GM12878 (cell line): ENCODE measurements around the gene ZNF771. TPM values are rescaled to one million over a fixed set of nuclear protein-coding genes. Genes with fewer than 3 reads are reported as not detected.

Source experiments
- ATAC-seq: fragments of 200-7000 bp; cut with Tn5 transposase; 3 replicates; pipeline ENCODE4 v1.9.1; 2020; ENCODE audit warnings: mild to moderate bottlenecking, moderate library complexity
- BruUV-seq: library from RNA; stranded (reverse); fragments of 400-500 nt; replicated peaks from 2 replicates; lab custom pipeline; 2021; lab: Mats Ljungman, UMichigan
- CTCF ChIA-PET: fragments of 300-600 bp; sonication (Branson Sonifier 250); formaldehyde crosslinking; extraction: SDS; loops from one replicate; lab custom pipeline; 2021; ENCODE audit warnings: inconsistent platforms; lab: Yijun Ruan, JAX
- POLR2A ChIA-PET: fragments of 350-600 bp; formaldehyde crosslinking; extraction: SDS; loops from one replicate; lab custom pipeline; 2021; ENCODE audit warnings: inconsistent platforms; lab: Charles Lee
- RAD21 ChIA-PET: fragments of 300-600 bp; sonication (Branson Sonifier 250); formaldehyde crosslinking; loops from one replicate; lab custom pipeline; 2023; ENCODE audit warnings: antibody characterized with exemption; ENCODE audit not compliant: unreplicated experiment; lab: Charles Lee
- SMC1A ChIA-PET: fragments of 300-600 bp; sonication (Branson Sonifier 250); formaldehyde crosslinking; loops from one replicate; lab custom pipeline; 2023; ENCODE audit not compliant: unreplicated experiment, uncharacterized antibody; lab: Charles Lee
- DNase-seq: peaks from one replicate; pipeline ENCODE4 v3.0.0-alpha.2; 2011; ENCODE audit warnings: low read depth, low spot score
- FAIRE-seq: peaks from 3 replicates; lab custom pipeline; 2011; peaks lifted over from hg19 to GRCh38; lab: Jason Lieb, UNC
- H2AFZ ChIP-seq: 2 replicates; pipeline ENCODE4 v1.6.0; 2011; ENCODE audit warnings: low read depth, low read length, control low read depth; ENCODE audit not compliant: control insufficient read depth
- H3K27ac ChIP-seq: 2 replicates; pipeline ENCODE4 v1.5.1; 2011; ENCODE audit warnings: control low read depth; ENCODE audit not compliant: control insufficient read depth, insufficient read depth
- H3K27me3 ChIP-seq, 2 experiments: replicated peaks in 1 of 2; 2 replicates each; pipeline versions ENCODE4 v1.6.0 to v1.6.1; 2011; ENCODE audit warnings: low read length in 1 of 2; ENCODE audit not compliant: control insufficient read depth in 2 of 2, insufficient read depth in 2 of 2
- H3K36me3 ChIP-seq, 2 experiments: 2 replicates each; pipeline ENCODE4 v1.5.1; 2011; ENCODE audit warnings: low read length in 1 of 2; ENCODE audit not compliant: control insufficient read depth in 2 of 2, insufficient read depth in 2 of 2
- H3K4me1 ChIP-seq: 2 replicates; pipeline ENCODE4 v1.6.1; 2011; ENCODE audit warnings: mild to moderate bottlenecking, low read length, moderate library complexity, mixed read lengths; ENCODE audit not compliant: control insufficient read depth, insufficient read depth
- H3K4me2 ChIP-seq: 2 replicates; pipeline ENCODE4 v1.6.0; 2011; ENCODE audit warnings: control low read depth; ENCODE audit not compliant: control insufficient read depth, insufficient read depth
- H3K4me3 ChIP-seq: fragments of 200-600 bp; sonication (generic); 2 replicates; pipeline ENCODE4 v1.5.1; 2016
- H3K79me2 ChIP-seq: 2 replicates; pipeline ENCODE4 v1.6.0; 2011; ENCODE audit warnings: low read length; ENCODE audit not compliant: control insufficient read depth, insufficient read depth
- H3K9ac ChIP-seq: 2 replicates; pipeline ENCODE4 v1.8.0; 2011; ENCODE audit warnings: low read length, control low read depth, mixed read lengths; ENCODE audit not compliant: control insufficient read depth, insufficient read depth
- H3K9me3 ChIP-seq: replicated peaks from 3 replicates; pipeline ENCODE4 v1.5.1; 2011; ENCODE audit warnings: mild to moderate bottlenecking, low read length; ENCODE audit not compliant: control insufficient read depth, insufficient read depth
- H4K20me1 ChIP-seq: 2 replicates; pipeline ENCODE4 v1.6.0; 2011; ENCODE audit not compliant: control insufficient read depth, insufficient read depth
- CBFB ChIP-seq: IDR thresholded peaks from 2 replicates; pipeline ENCODE4 v1.6.1; 2016; ENCODE audit warnings: antibody characterized with exemption, low read depth
- CREB1 ChIP-seq: IDR thresholded peaks from 2 replicates; pipeline ENCODE4 v1.6.1; 2012; ENCODE audit warnings: low read depth, mild to moderate bottlenecking, inconsistent platforms
- FOXK2 ChIP-seq: fragments of 450-650 bp; IDR thresholded peaks from 2 replicates; pipeline ENCODE4 v1.6.1; 2017; ENCODE audit warnings: mild to moderate bottlenecking, moderate library complexity
- FOXM1 ChIP-seq: IDR thresholded peaks from 2 replicates; pipeline ENCODE4 v1.6.1; 2012; ENCODE audit warnings: low read depth, mild to moderate bottlenecking, inconsistent platforms, low read length, moderate library complexity
- GABPA ChIP-seq: IDR thresholded peaks from 2 replicates; pipeline ENCODE4 v1.6.1; 2014; ENCODE audit warnings: antibody characterized with exemption, low read depth, mild to moderate bottlenecking, inconsistent platforms
- HCFC1 ChIP-seq: fragments of 150-350 bp; IDR thresholded peaks from 2 replicates; pipeline ENCODE4 v1.6.1; 2014; ENCODE audit warnings: low read length
- KLF5 ChIP-seq: fragments of 450-650 bp; IDR thresholded peaks from 2 replicates; pipeline ENCODE4 v1.6.1; 2014; ENCODE audit warnings: mild to moderate bottlenecking; ENCODE audit not compliant: partially characterized antibody
- MXI1 ChIP-seq: fragments of 150-350 bp; IDR thresholded peaks from 2 replicates; pipeline ENCODE4 v1.6.1; 2011; ENCODE audit warnings: low read depth, mild to moderate bottlenecking, inconsistent platforms, low read length, improper control_type of control experiment
- RBBP5 ChIP-seq: fragments of 200-600 bp; sonication (generic); conservative IDR thresholded peaks from 2 replicates; pipeline ENCODE4 v1.6.1; 2016
- ZNF384 ChIP-seq: IDR thresholded peaks from 2 replicates; pipeline ENCODE4 v1.6.1; 2012; ENCODE audit warnings: low read depth, mild to moderate bottlenecking, low read length, improper control_type of control experiment, borderline replicate concordance
- WGBS: methylation state at CpG from one replicate; pipeline ENCODE4 v1.1.6; 2016; ENCODE audit warnings: low lambda C conversion rate; ENCODE audit not compliant: insufficient replicate concordance, insufficient coverage; ENCODE audit errors: missing lambda C conversion rate; 5-methylcytosine and 5-hydroxymethylcytosine counted together
- in situ Hi-C: fragments of 300-500 bp; cut with MboI; formaldehyde crosslinking; loops from 9 replicates; pipeline ENCODE4 v1.14.3; 2018; ENCODE audit warnings: mixed read lengths
- intact Hi-C: fragments of 100-400 bp; cut with micrococcal nuclease; formaldehyde crosslinking; loops from one replicate; pipeline ENCODE4 v1.14.2; 2022; ENCODE audit not compliant: unreplicated experiment
- polyA plus RNA-seq, 11 experiments: library from polyadenylated mRNA; depleted of rRNA in 4 of 11; unstranded in 6 of 11; stranded (reverse) in 5 of 11; fragments of >200 nt; fragmentation: Nextera tagmentation in 4 of 11; fragmentation: Illumina TruSeq in 1 of 11; extraction: Ambion mirVana in 4 of 11; extraction: Trizol in 1 of 11; gene quantifications; 1 replicate in 1 of 11; 2 replicates in 10 of 11; pipeline versions ENCODE4 v1.2.1 to v1.2.3, GENCODE V29; 2011 to 2016; ENCODE audit warnings: inconsistent platforms in 2 of 11, missing spikeins in 2 of 11, low read depth in 1 of 11
- total RNA-seq, 4 experiments: library from RNA; depleted of rRNA in 3 of 4; stranded (reverse); fragments of >200 nt in 3 of 4; fragmentation: Illumina TruSeq in 1 of 4; extraction: Trizol in 1 of 4; gene quantifications; 2 replicates each; pipeline versions ENCODE4 v1.2.1 to v1.2.3, GENCODE V29; 2013 to 2021
- TF ChIP-seq, protein P1 (sequence below): fragments of 150-350 bp; IDR thresholded peaks from 2 replicates; pipeline ENCODE4 v1.6.1; 2016; ENCODE audit warnings: low read depth, low read length
- TF ChIP-seq, protein P2 (sequence below): fragments of 450-650 bp; IDR thresholded peaks from 2 replicates; pipeline ENCODE4 v1.6.1; 2016; ENCODE audit warnings: mild to moderate bottlenecking, moderate library complexity, borderline replicate concordance
- TF ChIP-seq, protein P3 (sequence below): fragments of 450-650 bp; IDR thresholded peaks from 2 replicates; pipeline ENCODE4 v1.6.1; 2017; ENCODE audit warnings: borderline replicate concordance

The ZNF771 gene
- total and polyA plus RNA-seq, 10 of the 15 experiments (the other 5 are each of a cell fraction or from before 2014, with no cell fraction given), result 0.98 to 7.6 (median 3.7) TPM

DNA sequence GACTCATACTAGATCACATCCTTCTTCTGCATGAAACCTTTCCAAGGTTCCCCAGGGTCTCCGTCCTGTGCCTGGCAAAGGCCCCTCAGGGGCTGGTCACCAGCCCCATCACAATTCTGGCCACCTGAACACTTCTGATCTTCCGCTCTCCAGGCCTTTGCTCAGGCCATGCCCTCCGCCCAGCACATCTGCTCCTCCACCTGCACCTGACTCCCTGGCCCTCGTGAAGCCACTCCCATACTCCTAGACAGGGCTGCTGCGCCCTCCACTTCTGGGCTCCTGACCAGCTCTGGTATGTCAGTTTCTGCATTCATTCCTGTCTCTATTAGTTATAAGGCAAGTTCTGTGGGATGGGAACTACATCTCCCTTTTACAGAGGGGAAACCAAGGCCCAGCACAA, 34.7 kb upstream of the ZNF771 start:
- ChIA-PET RAD21 (no interaction called here), CTCF (interaction anchor here (0.6 to 9.0 kb wide), 3 partner anchors 23 to 215 kb away, joined by 3 to 70 read pairs (median 11); partner anchors contain the start of genes ZNF48 and ZNF771), SMC1A (no interaction called here), POLR2A (interaction anchor here (0.6 to 2.3 kb wide), 2 partner anchors 23 to 286 kb away, joined by 5 to 9 read pairs; partner anchors contain the start of gene FBRS)
- Histone ChIP-seq H3K27me3 (no peaks in the 10 kb centered on the region), H3K79me2 (peaks cover 22% of the 10 kb centered on the region), H3K9me3 (no peaks in the 10 kb centered on the region), H3K36me3 (no peaks in the 10 kb centered on the region), H3K9ac (no peak overlapping the region), H3K4me3 (no peak overlapping the region), H3K27ac (no peak overlapping the region), H4K20me1 (peaks cover 7% of the 10 kb centered on the region), H2AFZ (no peak overlapping the region), H3K4me1 (peaks cover 17% of the 10 kb centered on the region), H3K4me2 (no peak overlapping the region)
- no peak for ATAC-seq
- WGBS, result 97% methylated on average over 5 of the region's 5 CpGs
- BruUV-seq, result no TSS peak
- intact Hi-C loops (no loop called here), in situ Hi-C loops (no loop called here)
- no peak for DNase-seq
- no peak for FAIRE-seq
- no peak for TF ChIP-seq HCFC1
- TF ChIP-seq, protein P1, sequence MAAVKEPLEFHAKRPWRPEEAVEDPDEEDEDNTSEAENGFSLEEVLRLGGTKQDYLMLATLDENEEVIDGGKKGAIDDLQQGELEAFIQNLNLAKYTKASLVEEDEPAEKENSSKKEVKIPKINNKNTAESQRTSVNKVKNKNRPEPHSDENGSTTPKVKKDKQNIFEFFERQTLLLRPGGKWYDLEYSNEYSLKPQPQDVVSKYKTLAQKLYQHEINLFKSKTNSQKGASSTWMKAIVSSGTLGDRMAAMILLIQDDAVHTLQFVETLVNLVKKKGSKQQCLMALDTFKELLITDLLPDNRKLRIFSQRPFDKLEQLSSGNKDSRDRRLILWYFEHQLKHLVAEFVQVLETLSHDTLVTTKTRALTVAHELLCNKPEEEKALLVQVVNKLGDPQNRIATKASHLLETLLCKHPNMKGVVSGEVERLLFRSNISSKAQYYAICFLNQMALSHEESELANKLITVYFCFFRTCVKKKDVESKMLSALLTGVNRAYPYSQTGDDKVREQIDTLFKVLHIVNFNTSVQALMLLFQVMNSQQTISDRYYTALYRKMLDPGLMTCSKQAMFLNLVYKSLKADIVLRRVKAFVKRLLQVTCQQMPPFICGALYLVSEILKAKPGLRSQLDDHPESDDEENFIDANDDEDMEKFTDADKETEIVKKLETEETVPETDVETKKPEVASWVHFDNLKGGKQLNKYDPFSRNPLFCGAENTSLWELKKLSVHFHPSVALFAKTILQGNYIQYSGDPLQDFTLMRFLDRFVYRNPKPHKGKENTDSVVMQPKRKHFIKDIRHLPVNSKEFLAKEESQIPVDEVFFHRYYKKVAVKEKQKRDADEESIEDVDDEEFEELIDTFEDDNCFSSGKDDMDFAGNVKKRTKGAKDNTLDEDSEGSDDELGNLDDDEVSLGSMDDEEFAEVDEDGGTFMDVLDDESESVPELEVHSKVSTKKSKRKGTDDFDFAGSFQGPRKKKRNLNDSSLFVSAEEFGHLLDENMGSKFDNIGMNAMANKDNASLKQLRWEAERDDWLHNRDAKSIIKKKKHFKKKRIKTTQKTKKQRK, result no peak
- TF ChIP-seq, protein P2, sequence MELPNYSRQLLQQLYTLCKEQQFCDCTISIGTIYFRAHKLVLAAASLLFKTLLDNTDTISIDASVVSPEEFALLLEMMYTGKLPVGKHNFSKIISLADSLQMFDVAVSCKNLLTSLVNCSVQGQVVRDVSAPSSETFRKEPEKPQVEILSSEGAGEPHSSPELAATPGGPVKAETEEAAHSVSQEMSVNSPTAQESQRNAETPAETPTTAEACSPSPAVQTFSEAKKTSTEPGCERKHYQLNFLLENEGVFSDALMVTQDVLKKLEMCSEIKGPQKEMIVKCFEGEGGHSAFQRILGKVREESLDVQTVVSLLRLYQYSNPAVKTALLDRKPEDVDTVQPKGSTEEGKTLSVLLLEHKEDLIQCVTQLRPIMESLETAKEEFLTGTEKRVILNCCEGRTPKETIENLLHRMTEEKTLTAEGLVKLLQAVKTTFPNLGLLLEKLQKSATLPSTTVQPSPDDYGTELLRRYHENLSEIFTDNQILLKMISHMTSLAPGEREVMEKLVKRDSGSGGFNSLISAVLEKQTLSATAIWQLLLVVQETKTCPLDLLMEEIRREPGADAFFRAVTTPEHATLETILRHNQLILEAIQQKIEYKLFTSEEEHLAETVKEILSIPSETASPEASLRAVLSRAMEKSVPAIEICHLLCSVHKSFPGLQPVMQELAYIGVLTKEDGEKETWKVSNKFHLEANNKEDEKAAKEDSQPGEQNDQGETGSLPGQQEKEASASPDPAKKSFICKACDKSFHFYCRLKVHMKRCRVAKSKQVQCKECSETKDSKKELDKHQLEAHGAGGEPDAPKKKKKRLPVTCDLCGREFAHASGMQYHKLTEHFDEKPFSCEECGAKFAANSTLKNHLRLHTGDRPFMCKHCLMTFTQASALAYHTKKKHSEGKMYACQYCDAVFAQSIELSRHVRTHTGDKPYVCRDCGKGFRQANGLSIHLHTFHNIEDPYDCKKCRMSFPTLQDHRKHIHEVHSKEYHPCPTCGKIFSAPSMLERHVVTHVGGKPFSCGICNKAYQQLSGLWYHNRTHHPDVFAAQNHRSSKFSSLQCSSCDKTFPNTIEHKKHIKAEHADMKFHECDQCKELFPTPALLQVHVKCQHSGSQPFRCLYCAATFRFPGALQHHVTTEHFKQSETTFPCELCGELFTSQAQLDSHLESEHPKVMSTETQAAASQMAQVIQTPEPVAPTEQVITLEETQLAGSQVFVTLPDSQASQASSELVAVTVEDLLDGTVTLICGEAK, result no peak
- no peak for TF ChIP-seq KLF5
- no peak for TF ChIP-seq FOXM1
- TF ChIP-seq CBFB, result no peak
- no peak for TF ChIP-seq CREB1
- no peak for TF ChIP-seq RBBP5
- TF ChIP-seq, protein P3, sequence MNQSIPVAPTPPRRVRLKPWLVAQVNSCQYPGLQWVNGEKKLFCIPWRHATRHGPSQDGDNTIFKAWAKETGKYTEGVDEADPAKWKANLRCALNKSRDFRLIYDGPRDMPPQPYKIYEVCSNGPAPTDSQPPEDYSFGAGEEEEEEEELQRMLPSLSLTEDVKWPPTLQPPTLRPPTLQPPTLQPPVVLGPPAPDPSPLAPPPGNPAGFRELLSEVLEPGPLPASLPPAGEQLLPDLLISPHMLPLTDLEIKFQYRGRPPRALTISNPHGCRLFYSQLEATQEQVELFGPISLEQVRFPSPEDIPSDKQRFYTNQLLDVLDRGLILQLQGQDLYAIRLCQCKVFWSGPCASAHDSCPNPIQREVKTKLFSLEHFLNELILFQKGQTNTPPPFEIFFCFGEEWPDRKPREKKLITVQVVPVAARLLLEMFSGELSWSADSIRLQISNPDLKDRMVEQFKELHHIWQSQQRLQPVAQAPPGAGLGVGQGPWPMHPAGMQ, result no peak
- no peak for TF ChIP-seq MXI1
- TF ChIP-seq GABPA, result no peak
- TF ChIP-seq ZNF384, result no peak
- no peak for TF ChIP-seq FOXK2
